GM19455 (cell line): ENCODE measurements around the gene BRD1.

Source experiments
- ATAC-seq: cut with Tn5 transposase; IDR thresholded peaks from one replicate; pipeline ENCODE4 v1.9.1; 2021; ENCODE audit not compliant: unreplicated experiment

Gene BRD1

DNA sequence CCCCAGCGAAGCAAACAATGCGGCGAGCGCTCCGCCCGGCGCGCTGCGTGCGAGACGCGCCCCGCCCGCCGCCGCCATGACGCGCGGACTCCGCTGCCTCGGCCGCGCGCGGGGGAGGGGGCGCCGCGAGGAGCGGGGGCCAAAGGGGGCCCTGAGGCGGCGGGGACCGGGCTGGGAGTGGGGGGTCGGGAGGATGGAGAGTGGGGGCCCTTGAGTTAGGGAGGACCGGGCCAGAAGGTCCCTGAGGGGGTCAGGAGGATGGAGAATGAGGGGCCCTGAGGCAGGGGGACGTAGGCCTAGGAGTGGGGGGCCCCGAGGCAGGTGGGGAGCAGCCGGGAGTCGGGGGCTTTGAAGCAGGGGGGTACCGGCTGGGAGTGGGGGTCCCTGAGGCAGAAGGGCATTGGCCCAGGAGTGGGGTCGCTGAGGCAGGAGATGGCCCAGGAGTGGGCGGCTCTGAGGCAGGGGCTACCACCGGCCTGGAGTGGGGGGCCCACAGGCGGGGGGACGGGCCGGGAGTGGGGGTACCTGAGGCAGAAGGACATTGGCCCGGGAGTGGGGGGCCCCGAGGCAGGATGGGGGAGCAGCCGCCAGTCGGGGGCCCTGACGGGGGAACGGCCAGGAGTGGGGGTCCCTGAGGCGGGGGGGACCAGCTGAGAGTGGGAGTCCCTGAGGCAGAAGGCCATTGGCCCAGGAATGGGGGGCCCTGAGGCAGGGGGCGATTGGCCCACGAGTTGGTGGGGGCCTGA is at the start of gene BRD1:
TSS of gene BRD1 (minus strand) at position 21 of the 746 bp plus-strand sequence. CDS start 3,556 bp downstream, outside the sequence.
- no peak for ATAC-seq

DNA sequence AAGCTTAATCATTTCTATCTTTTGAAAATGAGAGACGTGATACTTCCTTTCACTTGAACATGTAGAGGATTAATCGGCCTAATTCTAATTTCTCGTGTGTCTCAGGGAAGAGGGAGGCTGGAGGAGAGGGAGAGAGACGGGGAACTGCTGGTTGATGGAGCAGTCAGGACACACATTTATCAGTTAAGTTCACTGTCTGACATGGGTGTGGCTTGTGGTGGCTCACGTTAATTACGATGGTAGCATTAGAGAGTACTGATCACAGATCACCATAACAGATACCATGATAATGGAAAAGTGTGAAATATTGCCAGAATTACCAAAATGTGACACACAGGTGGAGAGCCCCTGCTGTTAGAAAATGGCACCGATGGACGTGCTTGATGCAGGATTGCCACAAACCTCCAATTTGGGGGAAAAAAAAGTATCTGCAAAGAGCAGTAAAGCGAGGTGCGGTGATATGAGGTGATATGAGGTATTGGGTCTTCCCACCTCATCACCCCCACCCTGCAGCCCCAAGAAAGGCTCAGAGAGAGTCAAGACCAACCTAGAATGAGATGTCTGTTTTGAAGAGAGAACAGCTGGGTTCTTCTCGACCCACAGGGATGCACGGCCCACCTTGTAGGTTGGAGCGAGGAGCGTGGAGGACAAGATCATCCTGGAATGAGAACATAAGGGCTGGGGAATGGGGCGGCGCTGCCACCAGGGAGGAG is 45.7 kb upstream of the BRD1 start:
- ATAC-seq: no peak

DNA sequence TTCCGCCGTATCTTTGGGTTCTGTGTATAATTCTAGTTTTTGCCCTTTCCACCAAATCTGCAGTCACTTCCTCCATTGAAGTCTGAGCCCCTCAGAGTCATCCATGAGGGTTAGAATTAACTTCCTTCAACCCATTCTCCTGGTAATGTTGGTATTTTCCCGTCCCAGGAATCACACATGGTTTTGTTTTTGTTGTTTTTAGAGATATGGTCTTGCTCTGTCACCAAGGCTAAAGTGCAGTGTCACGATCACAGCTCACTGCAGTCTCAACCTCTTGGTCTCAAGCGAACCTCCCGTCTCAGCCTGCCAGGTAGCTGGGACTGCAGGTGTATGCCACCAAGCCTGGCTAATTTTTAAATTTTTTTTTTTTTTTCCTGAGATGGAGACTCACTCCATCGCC is 44.7 kb upstream of the BRD1 start:
- no peak for ATAC-seq

DNA sequence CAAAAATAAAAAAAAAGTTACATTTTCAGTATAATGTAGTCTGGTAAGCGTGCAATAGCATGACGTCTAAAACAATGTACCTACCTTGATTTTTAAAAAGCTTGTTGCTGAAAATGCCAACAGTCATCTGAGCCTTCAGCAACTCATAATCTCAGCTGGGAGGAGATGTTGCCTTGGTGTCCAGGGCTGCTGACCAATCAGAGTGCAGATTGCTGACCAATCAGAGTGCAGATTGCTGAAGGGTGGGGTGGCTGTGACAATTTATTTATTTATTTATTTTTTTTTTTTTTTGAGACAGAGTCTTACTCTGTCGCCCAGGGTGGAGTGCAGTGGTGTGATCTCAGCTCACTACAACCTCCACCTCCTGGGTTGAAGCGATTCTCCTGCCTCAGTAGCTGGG is 43.8 kb upstream of the BRD1 start:
- no peak for ATAC-seq

DNA sequence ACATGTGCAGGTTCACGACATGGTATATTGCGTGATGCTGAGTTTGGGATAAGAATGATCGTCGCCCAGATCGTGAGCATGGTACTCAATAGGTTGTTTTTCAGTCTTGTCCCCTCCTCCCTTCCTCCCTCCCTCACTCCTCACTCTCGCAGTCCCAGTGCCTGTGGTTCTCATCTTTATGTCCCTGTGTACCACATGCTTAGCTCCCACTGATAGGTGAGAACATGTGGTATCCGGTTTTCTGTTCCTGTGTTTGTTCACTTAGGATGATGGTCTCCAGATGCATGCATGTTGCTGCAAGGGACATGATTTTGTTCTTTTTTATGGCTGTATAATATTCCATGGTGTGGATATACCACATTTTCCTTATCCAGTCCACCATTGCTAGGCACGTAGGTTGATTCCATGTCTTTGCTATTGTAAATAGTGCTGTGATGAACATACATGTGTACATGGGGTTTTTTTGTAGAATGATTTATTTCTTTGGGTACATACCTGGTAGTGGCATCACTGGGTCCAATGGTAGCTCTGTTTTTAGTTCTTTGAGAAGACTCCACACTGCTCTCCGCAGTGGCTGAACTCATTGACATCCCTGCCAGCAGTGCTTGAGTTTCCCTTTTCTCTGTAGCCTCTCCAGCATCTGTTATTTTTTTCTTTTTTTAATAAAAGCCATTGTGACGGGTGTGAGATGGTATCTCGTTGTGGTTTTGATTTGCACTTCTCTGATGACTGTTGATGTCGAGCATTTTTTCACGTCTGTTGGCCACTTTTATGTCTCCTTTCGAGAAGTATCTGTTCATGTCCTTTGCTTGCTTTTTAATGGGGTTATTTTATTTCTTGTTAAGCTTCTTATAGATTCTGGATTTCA is 42.4 kb upstream of the BRD1 start:
- no peak for ATAC-seq

DNA sequence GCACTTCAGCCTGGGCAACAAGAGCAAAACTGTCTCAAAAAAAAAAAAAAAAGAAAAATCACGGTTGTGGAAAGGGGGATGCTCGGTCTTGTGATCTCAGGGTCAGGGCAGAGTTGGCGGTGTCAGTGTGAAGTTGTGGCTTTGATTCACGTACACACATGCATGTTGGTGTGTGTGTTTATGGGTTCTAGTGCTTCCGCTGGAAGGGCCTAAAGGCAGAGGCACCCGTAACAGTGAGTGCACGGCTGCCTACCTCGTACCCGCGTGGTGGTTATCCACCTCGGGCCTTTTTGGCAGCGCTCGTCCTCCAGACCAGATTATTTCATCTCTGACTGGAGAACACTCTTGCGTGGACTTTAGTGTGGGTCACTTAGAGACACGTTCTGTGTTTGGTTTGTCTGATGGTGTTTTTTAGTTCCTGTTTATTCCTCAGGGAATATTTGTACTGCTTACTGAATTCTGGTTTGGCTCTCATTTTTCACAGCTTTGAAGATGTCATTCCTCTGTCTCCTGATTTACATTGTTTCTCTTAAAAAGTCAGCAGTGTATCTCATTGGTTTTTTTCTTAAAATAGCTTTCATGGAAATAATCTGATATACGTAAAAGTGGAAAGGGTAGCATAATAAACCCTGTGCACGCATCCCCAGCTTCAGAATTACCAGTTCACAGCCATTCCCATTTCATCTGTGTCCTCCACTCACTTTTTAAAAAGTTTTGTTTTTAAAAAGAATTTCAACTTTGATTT is 41.6 kb upstream of the BRD1 start:
- ATAC-seq: no peak

DNA sequence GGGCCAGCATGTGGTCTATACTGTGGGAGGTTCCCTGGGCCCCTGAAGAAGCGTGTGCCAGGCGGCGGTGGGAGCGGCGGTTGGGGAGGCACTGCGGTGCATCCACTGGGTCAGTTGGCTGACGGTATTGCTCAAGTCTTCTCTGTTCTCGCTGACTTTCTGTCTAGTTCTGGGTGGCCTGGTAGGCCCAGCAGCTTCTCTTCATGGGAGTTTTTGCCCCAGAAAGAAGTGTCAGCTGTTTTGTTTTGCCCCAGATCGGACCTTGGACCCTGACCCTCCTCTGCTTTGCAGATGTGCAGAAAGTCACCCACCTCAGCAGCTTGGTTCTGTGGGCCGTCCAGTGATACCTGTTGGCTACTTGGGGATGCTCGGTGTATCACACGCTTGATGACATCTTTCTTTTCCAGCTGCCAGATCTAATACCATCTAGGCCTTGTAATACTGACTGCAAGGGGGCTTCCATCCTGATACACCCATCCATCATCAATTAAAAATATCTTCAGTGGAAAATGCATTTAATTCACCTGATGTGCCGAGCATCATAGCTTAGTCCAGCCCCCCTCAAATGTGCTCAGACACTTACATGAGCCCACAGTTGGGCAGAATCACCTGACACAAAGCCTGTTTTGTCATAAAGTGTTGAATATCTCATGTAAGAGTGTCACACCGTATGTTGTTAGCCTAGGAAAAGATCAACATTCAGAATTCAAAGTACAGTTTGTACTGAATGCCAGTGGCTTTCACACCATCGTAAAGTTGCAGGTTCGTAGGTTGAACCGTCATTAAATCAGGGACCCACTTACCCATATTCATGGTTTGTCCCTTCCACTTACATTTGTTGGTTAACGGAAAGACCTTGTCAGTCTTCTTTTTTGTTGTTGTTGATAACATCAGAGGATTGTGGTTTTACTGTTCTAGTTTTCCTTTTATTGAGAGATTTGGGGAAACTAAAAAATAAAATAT is 39.9 kb upstream of the BRD1 start:
- no peak for ATAC-seq

DNA sequence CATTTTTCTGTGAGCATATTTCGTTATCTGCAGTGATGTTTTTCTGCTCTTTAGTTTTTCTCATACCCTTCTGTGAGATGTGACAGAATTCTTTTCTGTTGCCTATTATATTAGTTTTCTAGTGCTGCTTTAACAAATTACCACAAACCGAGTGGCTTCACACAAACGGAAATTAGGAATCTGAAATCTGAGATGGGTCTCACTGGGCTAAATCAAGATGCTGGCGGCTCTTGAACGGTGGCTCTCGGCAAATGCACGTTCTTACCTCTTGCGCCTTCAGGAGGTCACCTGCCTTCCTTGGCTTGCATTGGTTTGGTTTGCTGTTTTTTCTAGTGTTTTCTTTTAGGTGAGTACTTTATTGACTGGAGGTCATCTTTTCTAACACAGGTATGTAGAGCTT is 39.0 kb upstream of the BRD1 start:
- no peak for ATAC-seq

GRCh38 chr22:49866134-49866533 is 38.5 kb upstream of the BRD1 start:
- no peak for ATAC-seq

GRCh38 chr22:49865156-49865555 is 37.5 kb upstream of the BRD1 start:
- ATAC-seq: no peak

DNA sequence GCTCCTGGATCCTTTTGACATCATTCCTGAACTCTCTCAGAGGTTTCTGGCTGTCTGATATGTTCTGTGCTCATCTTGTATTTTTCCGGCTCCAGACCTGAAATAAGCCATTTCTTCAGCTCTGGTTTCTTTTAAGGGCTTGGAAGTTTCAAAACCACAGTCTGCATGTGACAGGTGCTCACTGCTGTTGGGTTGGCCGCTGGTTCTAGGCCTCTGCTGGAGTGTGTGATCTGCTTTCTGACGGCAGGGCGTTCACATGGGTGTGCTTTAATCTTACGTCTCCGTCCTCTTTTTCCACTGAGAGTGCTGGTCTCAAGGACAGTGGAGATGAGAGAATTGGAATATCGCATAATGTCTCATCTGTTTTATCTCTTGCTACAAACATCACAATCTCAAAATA is 36.3 kb upstream of the BRD1 start:
- ATAC-seq: no peak

DNA sequence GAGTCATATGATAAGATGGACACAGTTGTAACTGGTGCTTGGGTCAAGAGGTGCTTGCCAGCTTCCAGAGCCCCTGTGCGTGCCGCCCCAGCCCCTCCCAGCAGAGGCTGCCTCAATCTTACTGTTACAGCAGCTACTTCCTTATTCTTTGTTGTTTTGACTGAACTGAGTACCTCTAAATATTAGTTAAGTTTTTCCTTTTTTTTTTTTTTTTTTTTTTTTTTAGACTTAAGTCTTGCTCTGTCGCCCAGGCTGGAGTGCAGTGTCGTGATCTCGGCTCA is 34.8 kb upstream of the BRD1 start:
- ATAC-seq: no peak

DNA sequence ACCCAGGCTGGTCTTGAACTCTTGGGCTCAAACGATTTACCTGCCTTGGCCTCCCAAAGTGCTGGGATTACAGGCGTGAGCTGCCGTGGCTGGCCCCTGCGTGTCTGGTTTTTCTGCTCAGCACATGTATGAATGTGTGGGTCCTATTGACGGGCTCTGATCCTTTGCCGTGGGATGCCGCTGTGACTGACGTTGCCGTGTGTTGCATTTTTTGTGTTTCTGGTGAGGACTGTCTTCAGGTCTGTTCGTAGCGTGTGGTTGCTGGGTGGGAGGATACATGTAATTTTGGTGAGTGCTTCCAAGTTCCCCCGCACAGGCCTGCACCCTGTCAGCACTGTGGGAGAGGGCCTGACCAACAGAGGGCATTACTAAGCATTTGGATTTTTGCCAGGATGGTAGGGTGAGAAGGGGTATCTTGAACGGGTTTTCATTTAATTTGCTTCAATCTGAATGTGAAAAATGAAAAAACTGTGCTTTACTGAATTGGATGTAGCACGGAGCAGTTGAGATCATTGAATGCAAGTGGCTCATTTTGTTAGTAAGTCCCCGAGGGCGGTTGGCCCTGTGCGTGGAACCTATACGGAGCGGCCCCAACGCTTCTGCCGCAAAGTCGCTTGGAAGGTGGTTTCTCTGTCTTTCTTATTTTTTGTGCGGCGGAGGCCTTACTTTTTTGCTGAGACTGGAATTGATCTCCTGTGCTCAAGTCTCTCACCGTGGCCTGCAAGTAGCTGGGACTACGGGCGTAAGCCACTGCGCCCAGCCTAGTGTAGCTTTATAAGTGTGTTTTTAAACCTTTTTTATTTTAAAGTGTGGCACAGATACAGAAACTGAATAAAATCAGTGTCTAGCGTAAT is 34.2 kb upstream of the BRD1 start:
- ATAC-seq: no peak

DNA sequence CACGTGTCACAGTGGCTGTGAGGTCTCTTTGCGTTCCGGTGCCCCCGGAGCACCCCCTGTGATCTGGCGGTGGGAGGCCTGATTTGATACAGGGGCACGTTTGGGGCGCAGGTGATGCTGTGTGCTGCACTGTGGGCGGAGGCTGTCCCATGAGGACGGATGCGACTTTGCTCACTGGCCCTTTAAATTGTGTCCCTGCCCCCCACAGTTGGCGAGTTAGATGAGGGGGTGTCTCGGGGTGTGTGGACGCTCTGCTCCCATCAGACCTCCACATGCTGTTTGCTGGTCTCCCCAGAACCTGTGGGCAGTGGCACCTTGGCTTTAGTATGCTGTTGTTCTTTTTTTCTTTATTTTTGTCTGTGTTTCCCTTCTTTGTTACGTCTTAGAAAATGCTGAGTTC is 31.2 kb upstream of the BRD1 start:
- no peak for ATAC-seq

GRCh38 chr22:49856766-49857618 is 29.3 kb upstream of the BRD1 start:
- ATAC-seq: no peak

- no peak for ATAC-seq
Observed at GRCh38 chr22:49856343-49856742, 28.7 kb upstream of the BRD1 start.

GRCh38 chr22:49855251-49855911 is 27.7 kb upstream of the BRD1 start:
- no peak for ATAC-seq
